T-helper 2 cell treated with Interferon-gamma antibody and Interleukin-4, amounts not matched to agents 5 μg/mL and 100 μg/mL, for 36 hours (primary cell): ENCODE measurements around the gene FAM98C.

ENCODE experiments used
- DNase-seq: peaks from one replicate; pipeline ENCODE4 v3.0.0; 2021; ENCODE audit warnings: low spot score
- H3K27ac Mint-ChIP-seq: one replicate; pipeline ENCODE4 v1.8.0; 2021; ENCODE audit warnings: mild to moderate bottlenecking, mixed read lengths
- H3K27me3 Mint-ChIP-seq: one replicate; pipeline ENCODE4 v1.8.0; 2021; ENCODE audit warnings: low read depth, mixed read lengths
- H3K36me3 Mint-ChIP-seq: one replicate; pipeline ENCODE4 v1.8.0; 2021; ENCODE audit warnings: low read depth, mixed read lengths
- H3K4me1 Mint-ChIP-seq: one replicate; pipeline ENCODE4 v1.8.0; 2021; ENCODE audit warnings: low read depth, mixed read lengths
- H3K4me3 Mint-ChIP-seq: one replicate; pipeline ENCODE4 v1.8.0; 2022; ENCODE audit warnings: mild to moderate bottlenecking, moderate library complexity, mixed read lengths
- H3K9me3 Mint-ChIP-seq: one replicate; pipeline ENCODE4 v1.8.0; 2021; ENCODE audit warnings: mixed read lengths

FAM98C gene

DNA sequence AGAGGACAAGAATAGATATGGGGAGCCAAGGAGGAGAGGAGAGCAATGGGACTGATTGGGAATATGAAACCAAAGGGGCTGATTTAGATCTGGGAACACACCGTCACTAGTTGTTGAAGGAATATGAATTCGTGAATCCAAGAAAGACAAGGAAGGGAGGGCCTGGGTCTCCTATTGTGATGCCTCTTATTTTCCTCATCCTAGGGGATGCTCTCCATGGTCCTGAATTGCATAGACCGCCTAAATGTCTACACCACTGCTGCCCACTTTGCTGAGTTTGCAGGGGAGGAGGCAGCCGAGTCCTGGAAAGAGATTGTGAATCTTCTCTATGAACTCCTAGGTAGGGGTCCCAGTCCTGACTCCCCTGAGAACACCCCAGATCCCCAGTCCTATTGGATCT lies 52.1 kb downstream of the FAM98C start:
- no peak for DNase-seq
- Mint-ChIP-seq H3K27ac (no peak overlapping the region), H3K4me3 (no peak overlapping the region), H3K36me3 (no peaks in the 10 kb centered on the region), H3K9me3 (no peaks in the 10 kb centered on the region), H3K4me1 (peaks cover 4% of the 10 kb centered on the region), H3K27me3 (no peaks in the 10 kb centered on the region)

GRCh38 chr19:38457202-38457601 lies 54.3 kb downstream of the FAM98C start:
- peaks cover 4% of the 10 kb centered on the region for H3K4me1 Mint-ChIP-seq
- no peak overlapping the region for H3K4me3 Mint-ChIP-seq
- no peaks in the 10 kb centered on the region for H3K27me3 Mint-ChIP-seq
- H3K9me3 Mint-ChIP-seq = no peaks in the 10 kb centered on the region
- no peaks in the 10 kb centered on the region for H3K36me3 Mint-ChIP-seq
- DNase-seq = no peak
- no peak overlapping the region for H3K27ac Mint-ChIP-seq

DNA sequence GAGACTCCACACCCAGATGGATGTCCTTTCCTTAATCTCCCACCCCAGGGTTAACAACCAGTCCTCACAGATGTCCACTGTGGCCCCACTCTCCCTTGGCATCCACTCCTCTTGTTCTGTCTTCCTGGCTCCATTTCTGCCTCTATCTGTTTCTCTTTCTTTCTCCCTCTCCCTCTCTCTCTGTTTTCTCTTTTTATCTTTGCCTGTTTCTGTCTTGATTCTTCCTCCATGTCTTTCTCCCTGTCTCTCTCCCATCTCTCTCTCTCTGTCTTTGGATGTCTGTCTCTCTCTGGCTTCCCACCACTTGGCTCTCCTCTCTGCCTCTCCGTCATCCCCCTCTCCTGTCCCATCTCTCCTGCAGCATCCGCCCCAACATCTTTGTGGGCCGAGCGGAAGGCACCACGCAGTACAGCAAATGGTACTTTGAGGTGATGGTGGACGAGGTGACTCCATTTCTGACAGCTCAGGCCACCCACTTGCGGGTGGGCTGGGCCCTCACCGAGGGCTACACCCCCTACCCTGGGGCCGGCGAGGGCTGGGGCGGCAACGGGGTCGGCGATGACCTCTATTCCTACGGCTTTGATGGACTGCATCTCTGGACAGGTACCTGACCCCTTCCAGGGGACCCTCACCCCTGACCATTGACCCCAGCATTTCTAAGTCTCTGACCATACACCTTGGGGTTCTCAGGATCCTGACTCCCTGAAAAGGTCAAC lies 55.0 kb downstream of the FAM98C start:
- Mint-ChIP-seq H3K36me3 (no peaks in the 10 kb centered on the region), H3K27me3 (no peaks in the 10 kb centered on the region), H3K4me3 (no peak overlapping the region)

More for the DNA sequence above, 55.0 kb downstream of the FAM98C start:
- Mint-ChIP-seq H3K9me3 (no peaks in the 10 kb centered on the region), H3K27ac (no peak overlapping the region), H3K4me1 (peaks cover 4% of the 10 kb centered on the region)
- DNase-seq = no peak
